ENCODE results near the gene CELSR1.

- TF ChIP-seq TAF1 (IDR thresholded peaks at IDR 0.05; ENCODE audit: borderline replicate concordance, low read depth, low read length) (no peak), POLR2A (IDR thresholded peaks at IDR 0.05; ENCODE audit: low read depth, low read length) (no peak)
These were observed 3.5 kb upstream of the CELSR1 start for GRCh38 chr22:46540874-46541273.

Data from GM12892 (cell line).